ENCODE measurements around the gene RAD52. TPM values are rescaled to one million over a fixed set of nuclear protein-coding genes. Genes with fewer than 3 reads are reported as not detected.

Gene RAD52
- total RNA-seq, 1 experiment from 2014 or later, result 11.1 TPM

GRCh38 chr12:897386-897785 lies 52.1 kb downstream of the RAD52 start:
- no peak for DNase-seq (ENCODE audit: low read depth)
- in situ Hi-C loops (cut with HindIII; ENCODE audit: low pct_unique_long_range_greater_than_20kb, low sequenced_read_pairs), result no loop called here

GRCh38 chr12:896031-896430 lies 53.5 kb downstream of the RAD52 start:
- in situ Hi-C loops (cut with HindIII; ENCODE audit: low pct_unique_long_range_greater_than_20kb, low sequenced_read_pairs), result no loop called here
- DNase-seq (ENCODE audit: low read depth), result no peak

- in situ Hi-C loops (cut with HindIII; ENCODE audit: low pct_unique_long_range_greater_than_20kb, low sequenced_read_pairs), result no loop called here
- no peak for DNase-seq (ENCODE audit: low read depth)
These were observed 55.3 kb downstream of the RAD52 start for GRCh38 chr12:894226-894625.

GRCh38 chr12:886206-886605 lies 63.3 kb downstream of the RAD52 start:
- in situ Hi-C loops (cut with HindIII; ENCODE audit: low pct_unique_long_range_greater_than_20kb, low sequenced_read_pairs), result no loop called here
- DNase-seq (ENCODE audit: low read depth), result no peak

- in situ Hi-C loops (cut with HindIII; ENCODE audit: low pct_unique_long_range_greater_than_20kb, low sequenced_read_pairs), result no loop called here
- DNase-seq (ENCODE audit: low read depth), result no peak
These were observed 63.8 kb downstream of the RAD52 start for GRCh38 chr12:885701-886100.

- in situ Hi-C loops (cut with HindIII; ENCODE audit: low pct_unique_long_range_greater_than_20kb, low sequenced_read_pairs), result no loop called here
- no peak for DNase-seq (ENCODE audit: low read depth)
These were observed 64.6 kb downstream of the RAD52 start for GRCh38 chr12:884746-885414.

GRCh38 chr12:880656-881055 lies 68.8 kb downstream of the RAD52 start:
- no peak for DNase-seq (ENCODE audit: low read depth)
- in situ Hi-C loops (cut with HindIII; ENCODE audit: low pct_unique_long_range_greater_than_20kb, low sequenced_read_pairs), result no loop called here

GRCh38 chr12:879641-880040 lies 69.9 kb downstream of the RAD52 start:
- in situ Hi-C loops (cut with HindIII; ENCODE audit: low pct_unique_long_range_greater_than_20kb, low sequenced_read_pairs), result no loop called here
- no peak for DNase-seq (ENCODE audit: low read depth)

- in situ Hi-C loops (cut with HindIII; ENCODE audit: low pct_unique_long_range_greater_than_20kb, low sequenced_read_pairs), result no loop called here
- DNase-seq (ENCODE audit: low read depth), result no peak
These were observed 75.5 kb downstream of the RAD52 start for GRCh38 chr12:873954-874353.

- no peak for DNase-seq (ENCODE audit: low read depth)
- in situ Hi-C loops (cut with HindIII; ENCODE audit: low pct_unique_long_range_greater_than_20kb, low sequenced_read_pairs), result no loop called here
These were observed 79.1 kb downstream of the RAD52 start for GRCh38 chr12:870378-870777.

- no peak for DNase-seq (ENCODE audit: low read depth)
- in situ Hi-C loops (cut with HindIII; ENCODE audit: low pct_unique_long_range_greater_than_20kb, low sequenced_read_pairs), result no loop called here
These were observed 80.8 kb downstream of the RAD52 start for GRCh38 chr12:868722-869121.

- no peak for DNase-seq (ENCODE audit: low read depth)
- in situ Hi-C loops (cut with HindIII; ENCODE audit: low pct_unique_long_range_greater_than_20kb, low sequenced_read_pairs), result no loop called here
These were observed 81.6 kb downstream of the RAD52 start for GRCh38 chr12:867905-868304.

- no peak for DNase-seq (ENCODE audit: low read depth)
- in situ Hi-C loops (cut with HindIII; ENCODE audit: low pct_unique_long_range_greater_than_20kb, low sequenced_read_pairs), result no loop called here
These were observed 83.9 kb downstream of the RAD52 start for GRCh38 chr12:865614-866013.

- in situ Hi-C loops (cut with HindIII; ENCODE audit: low pct_unique_long_range_greater_than_20kb, low sequenced_read_pairs), result no loop called here
- DNase-seq (ENCODE audit: low read depth), result no peak
These were observed 86.2 kb downstream of the RAD52 start for GRCh38 chr12:863285-863684.

GRCh38 chr12:862303-862911 lies 87.1 kb downstream of the RAD52 start:
- in situ Hi-C loops (cut with HindIII; ENCODE audit: low pct_unique_long_range_greater_than_20kb, low sequenced_read_pairs), result no loop called here
- DNase-seq (ENCODE audit: low read depth), result no peak

Other genes starting within 250 kb of the RAD52 start
- gene WNK1, start 197.1 kb downstream of the RAD52 start, total RNA-seq (2014; rRNA removed; shearing (Covaris generic); ENCODE audit: low replicate concordance), result 17.5 and 26.5 TPM in 2 replicates
- 11.3 and 12.8 TPM in 2 replicates for gene ERC1, start 41.5 kb upstream of the RAD52 start, total RNA-seq (2014; rRNA removed; shearing (Covaris generic); ENCODE audit: low replicate concordance)